PC-9 (cell line): Measurements from ENCODE around the gene SLC16A9. TPM values are rescaled to one million over a fixed set of nuclear protein-coding genes. Genes with fewer than 3 reads are reported as not detected.

Source experiments
- BruUV-seq: library from RNA; stranded (reverse); fragments of 400-500 nt; replicated peaks from 2 replicates; lab custom pipeline; 2021; lab: Mats Ljungman, UMichigan
- CTCF ChIA-PET: fragments of 300-600 bp; sonication (Branson Sonifier 250); formaldehyde crosslinking; loops from one replicate; lab custom pipeline; 2022; ENCODE audit warnings: antibody characterized with exemption; lab: Charles Lee
- POLR2A ChIA-PET: fragments of 300-600 bp; sonication (Branson Sonifier 250); formaldehyde crosslinking; loops from one replicate; lab custom pipeline; 2022; ENCODE audit warnings: antibody characterized with exemption; ENCODE audit not compliant: unreplicated experiment; lab: Charles Lee
- DNase-seq, 2 experiments: peaks; one replicate each; pipeline versions ENCODE4 v3.0.0 to v3.0.0-alpha.2; 2015 to 2022; ENCODE audit warnings: mixed read lengths in 1 of 2
- H2AFZ ChIP-seq: fragments of 200-600 bp; sonication (generic); 2 replicates; pipeline ENCODE4 v1.8.1; 2017; ENCODE audit warnings: antibody characterized with exemption
- H3F3A ChIP-seq: fragments of 200-600 bp; sonication (generic); 2 replicates; pipeline ENCODE4 v1.8.1; 2017; ENCODE audit warnings: antibody characterized with exemption, mild to moderate bottlenecking, low read depth; ENCODE audit not compliant: insufficient read depth
- H3K27ac ChIP-seq: fragments of 200-600 bp; sonication (generic); 2 replicates; pipeline ENCODE4 v1.6.1; 2016; ENCODE audit warnings: mixed run types
- H3K27me3 ChIP-seq: fragments of 200-600 bp; sonication (generic); 2 replicates; pipeline ENCODE4 v1.6.1; 2016; ENCODE audit warnings: low read depth, mixed run types; ENCODE audit not compliant: insufficient read depth
- H3K36me3 ChIP-seq: fragments of 200-600 bp; sonication (generic); 2 replicates; pipeline ENCODE4 v1.6.1; 2016; ENCODE audit warnings: low read depth, mixed run types
- H3K4me1 ChIP-seq: fragments of 200-600 bp; sonication (generic); replicated peaks from 2 replicates; pipeline ENCODE4 v1.6.1; 2016; ENCODE audit warnings: mixed run types; ENCODE audit not compliant: insufficient read depth
- H3K4me2 ChIP-seq: fragments of 200-600 bp; sonication (generic); 2 replicates; pipeline ENCODE4 v1.6.1; 2017; ENCODE audit warnings: mixed run types
- H3K4me3 ChIP-seq: fragments of 200-600 bp; sonication (generic); 2 replicates; pipeline ENCODE4 v1.6.1; 2016; ENCODE audit warnings: mixed run types
- H3K79me2 ChIP-seq: fragments of 200-600 bp; sonication (generic); 2 replicates; pipeline ENCODE4 v1.6.1; 2017; ENCODE audit warnings: low read depth, mixed run types
- H3K9me2 ChIP-seq: fragments of 200-600 bp; sonication (generic); 2 replicates; pipeline ENCODE4 v1.8.1; 2017; ENCODE audit warnings: mild to moderate bottlenecking; ENCODE audit not compliant: insufficient read depth
- H3K9me3 ChIP-seq: fragments of 200-600 bp; sonication (generic); 2 replicates; pipeline ENCODE4 v1.8.1; 2016; ENCODE audit warnings: low read depth; ENCODE audit not compliant: insufficient read depth
- H4K20me1 ChIP-seq: fragments of 200-600 bp; sonication (generic); 2 replicates; pipeline ENCODE4 v1.8.1; 2017; ENCODE audit not compliant: insufficient read depth
- EZH2 ChIP-seq: fragments of 200-600 bp; sonication (generic); IDR thresholded peaks from 2 replicates; pipeline ENCODE4 v1.8.0; 2017; ENCODE audit warnings: antibody characterized with exemption, low read depth
- intact Hi-C: fragments of 100-400 bp; cut with micrococcal nuclease; formaldehyde crosslinking; loops from one replicate; pipeline ENCODE4 v1.10.0; 2022; ENCODE audit not compliant: unreplicated experiment
- total RNA-seq: library from RNA; stranded (reverse); gene quantifications from 2 replicates; pipeline ENCODE4 v1.2.3, GENCODE V29; 2021
- TF ChIP-seq, protein P1 (sequence below): fragments of 200-600 bp; sonication (generic); conservative IDR thresholded peaks from 2 replicates; pipeline ENCODE4 v1.6.1; 2017; ENCODE audit warnings: mixed run types, antibody characterized with exemption, mild to moderate bottlenecking, moderate library complexity

Gene SLC16A9
- total RNA-seq, 1 experiment from 2014 or later: not detected

DNA sequence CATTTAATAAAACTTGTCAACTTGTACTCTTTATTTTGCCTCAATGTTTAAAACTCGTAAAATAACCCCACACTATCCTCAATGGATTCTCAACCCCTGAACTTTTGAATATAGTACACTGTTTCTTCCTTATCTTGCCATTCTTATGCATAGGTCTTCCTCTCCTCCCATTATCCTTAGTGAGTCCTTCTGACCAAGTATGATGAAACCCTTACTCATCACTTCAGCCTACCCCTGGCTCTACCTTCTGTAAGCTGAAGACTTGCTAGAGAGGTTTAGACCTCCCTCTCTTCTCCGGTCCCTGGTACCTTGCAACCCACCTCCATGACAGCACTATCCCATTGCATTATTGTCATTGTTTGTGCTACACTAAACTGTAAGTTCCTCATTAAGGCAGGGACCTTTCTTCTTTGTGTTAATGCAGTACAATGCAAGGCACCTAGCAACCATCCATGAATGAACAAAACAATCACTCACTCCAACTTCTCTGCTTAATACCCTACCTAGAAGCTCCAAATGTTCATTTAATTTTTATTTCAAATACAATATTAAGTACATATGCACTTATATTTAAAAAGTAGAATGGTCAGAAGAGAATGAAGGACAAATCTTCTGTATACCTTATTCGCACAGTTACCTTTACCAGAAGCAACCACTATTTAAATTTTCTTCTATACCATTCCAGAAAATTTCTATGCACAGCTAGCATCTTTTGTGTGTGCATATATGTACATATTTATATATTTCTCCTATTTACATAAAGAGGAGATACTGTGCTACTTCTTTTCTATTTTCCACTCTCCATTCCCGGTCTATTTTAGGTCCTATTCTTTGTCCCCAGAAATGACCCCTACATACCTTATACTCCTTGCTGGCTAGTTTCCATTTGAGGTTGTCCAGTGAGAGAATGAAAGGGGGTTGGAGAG is 77.5 kb downstream of the SLC16A9 start:
- no peaks in the 10 kb centered on the region for H3K4me1 ChIP-seq
- no peak for DNase-seq
- no peaks in the 10 kb centered on the region for H3F3A ChIP-seq
- CTCF ChIA-PET: interaction anchor here (0.7 kb wide), 1 partner anchor 496 kb away, joined by 3 read pairs; no protein-coding TSS in a partner anchor
- no peaks in the 10 kb centered on the region for H3K9me3 ChIP-seq
- H3K4me3 ChIP-seq: no peak overlapping the region
- H3K4me2 ChIP-seq: no peak overlapping the region
- H3K9me2 ChIP-seq: no peaks in the 10 kb centered on the region
- H4K20me1 ChIP-seq: no peaks in the 10 kb centered on the region
- H2AFZ ChIP-seq: no peak overlapping the region
- no peak overlapping the region for H3K27ac ChIP-seq
- H3K79me2 ChIP-seq: no peaks in the 10 kb centered on the region
- POLR2A ChIA-PET: no interaction called here
- no peaks in the 10 kb centered on the region for H3K36me3 ChIP-seq
- BruUV-seq: no TSS peak
- intact Hi-C loops: no loop called here
- no peak for TF ChIP-seq EZH2
- TF ChIP-seq, protein P1, sequence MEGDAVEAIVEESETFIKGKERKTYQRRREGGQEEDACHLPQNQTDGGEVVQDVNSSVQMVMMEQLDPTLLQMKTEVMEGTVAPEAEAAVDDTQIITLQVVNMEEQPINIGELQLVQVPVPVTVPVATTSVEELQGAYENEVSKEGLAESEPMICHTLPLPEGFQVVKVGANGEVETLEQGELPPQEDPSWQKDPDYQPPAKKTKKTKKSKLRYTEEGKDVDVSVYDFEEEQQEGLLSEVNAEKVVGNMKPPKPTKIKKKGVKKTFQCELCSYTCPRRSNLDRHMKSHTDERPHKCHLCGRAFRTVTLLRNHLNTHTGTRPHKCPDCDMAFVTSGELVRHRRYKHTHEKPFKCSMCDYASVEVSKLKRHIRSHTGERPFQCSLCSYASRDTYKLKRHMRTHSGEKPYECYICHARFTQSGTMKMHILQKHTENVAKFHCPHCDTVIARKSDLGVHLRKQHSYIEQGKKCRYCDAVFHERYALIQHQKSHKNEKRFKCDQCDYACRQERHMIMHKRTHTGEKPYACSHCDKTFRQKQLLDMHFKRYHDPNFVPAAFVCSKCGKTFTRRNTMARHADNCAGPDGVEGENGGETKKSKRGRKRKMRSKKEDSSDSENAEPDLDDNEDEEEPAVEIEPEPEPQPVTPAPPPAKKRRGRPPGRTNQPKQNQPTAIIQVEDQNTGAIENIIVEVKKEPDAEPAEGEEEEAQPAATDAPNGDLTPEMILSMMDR: no peak
- 0 out of 2 replicates have a peak, but pooled peaks cover 5% of the 10 kb centered on the region for H3K27me3 ChIP-seq

DNA sequence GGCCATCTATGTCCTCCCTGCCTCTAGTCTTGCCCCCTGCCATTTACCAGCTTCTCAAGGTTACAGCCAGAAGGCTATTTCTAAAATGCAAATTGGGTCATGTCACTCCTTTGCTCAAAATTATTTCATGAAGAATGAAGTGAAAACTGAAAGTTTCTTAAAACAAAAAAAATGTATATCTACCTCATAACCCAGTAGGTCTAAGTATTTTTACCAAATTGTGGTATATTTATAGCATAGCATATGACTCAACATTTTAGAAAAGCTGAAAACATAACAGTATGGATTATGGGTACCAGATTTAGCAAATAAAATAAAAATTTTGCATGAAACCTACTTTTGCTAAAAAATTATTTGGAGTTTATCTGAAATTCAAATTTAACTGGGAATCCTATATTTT is 78.4 kb downstream of the SLC16A9 start:
- TF ChIP-seq EZH2: no peak
- TF ChIP-seq, protein P1: no peak
- H3K27ac ChIP-seq: no peak overlapping the region
- DNase-seq: no peak
- BruUV-seq: no TSS peak
- 0 out of 2 replicates have a peak, but pooled peaks cover 5% of the 10 kb centered on the region for H3K27me3 ChIP-seq
- H3K36me3 ChIP-seq: no peaks in the 10 kb centered on the region
- H3K9me2 ChIP-seq: no peaks in the 10 kb centered on the region
- H3K79me2 ChIP-seq: no peaks in the 10 kb centered on the region
- ChIA-PET POLR2A (no interaction called here), CTCF (no interaction called here)
- no peaks in the 10 kb centered on the region for H3K4me1 ChIP-seq
- H3K4me3 ChIP-seq: no peak overlapping the region
- H4K20me1 ChIP-seq: no peaks in the 10 kb centered on the region
- no peaks in the 10 kb centered on the region for H3K9me3 ChIP-seq
- H3K4me2 ChIP-seq: no peak overlapping the region
- intact Hi-C loops: no loop called here
- H2AFZ ChIP-seq: no peak overlapping the region
- no peaks in the 10 kb centered on the region for H3F3A ChIP-seq

DNA sequence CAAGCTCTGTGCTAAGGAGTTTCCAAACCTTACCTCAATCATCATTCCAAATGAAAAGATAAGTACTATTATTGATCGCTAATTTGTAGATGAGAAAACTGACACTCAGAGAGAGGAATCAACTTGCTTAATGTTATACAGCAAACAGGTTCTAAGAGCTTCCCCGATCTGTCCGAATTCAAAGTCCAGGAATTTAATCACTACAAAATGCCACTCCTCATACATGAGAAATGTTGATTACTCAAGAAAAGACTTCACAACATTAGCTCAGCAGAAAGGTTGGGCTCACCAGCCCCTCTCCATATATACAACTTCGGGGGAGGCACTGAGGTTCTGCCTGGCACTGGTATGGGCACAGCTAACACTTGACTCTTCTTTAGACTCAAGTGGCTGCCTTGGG is 80.7 kb downstream of the SLC16A9 start:
- intact Hi-C loops: loop anchor here (5.0 kb wide), 2 partner anchors 473 to 1018 kb away; no protein-coding TSS in a partner anchor
- H3K9me2 ChIP-seq: no peaks in the 10 kb centered on the region
- no peak for DNase-seq
- no peak overlapping the region for H3K27ac ChIP-seq
- no peak overlapping the region for H2AFZ ChIP-seq
- no peaks in the 10 kb centered on the region; the same call in 1 of the 2 replicates for H3F3A ChIP-seq
- no peaks in the 10 kb centered on the region for H3K9me3 ChIP-seq
- no peaks in the 10 kb centered on the region for H4K20me1 ChIP-seq
- no peak overlapping the region for H3K4me2 ChIP-seq
- no TSS peak for BruUV-seq
- H3K4me1 ChIP-seq: no peaks in the 10 kb centered on the region
- H3K36me3 ChIP-seq: no peaks in the 10 kb centered on the region
- ChIA-PET POLR2A (no interaction called here), CTCF (no interaction called here)
- TF ChIP-seq, protein P1: no peak
- 0 out of 2 replicates have a peak, but pooled peaks cover 5% of the 10 kb centered on the region for H3K27me3 ChIP-seq
- H3K4me3 ChIP-seq: no peak overlapping the region
- H3K79me2 ChIP-seq: no peaks in the 10 kb centered on the region
